ENCODE results near the gene IL17RD.
"Not testable (repeated sequence)": the region's sequence is repeated elsewhere in the genome, so short reads cannot be mapped to it uniquely, and the experiment has no call there.

Gene IL17RD

DNA sequence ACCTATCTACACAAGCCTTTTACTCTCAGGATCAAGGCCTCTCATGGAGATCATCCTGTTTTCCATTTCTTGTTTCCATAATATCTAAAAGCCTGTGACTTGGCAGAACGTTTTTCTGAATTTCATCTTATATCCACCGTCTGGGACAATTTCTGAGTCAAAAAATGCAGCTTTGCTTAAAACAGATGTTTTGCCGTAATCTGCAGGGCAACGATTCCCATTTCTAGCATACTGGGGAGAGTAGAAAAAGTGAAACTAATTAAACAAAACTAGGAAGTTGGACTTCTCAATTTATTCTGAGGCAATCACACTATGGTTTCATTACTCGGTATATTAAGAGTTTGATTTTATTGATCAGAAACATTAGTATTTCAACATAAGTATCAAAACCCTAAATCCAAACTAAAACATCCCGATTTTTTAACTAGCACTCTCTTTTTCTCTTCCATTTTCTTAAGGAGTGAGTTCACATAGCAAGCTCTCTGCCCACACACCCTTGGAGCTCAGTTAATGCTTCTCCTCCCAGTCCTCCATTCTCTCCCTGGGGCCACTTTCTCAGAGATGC is 71.1 kb downstream of the IL17RD start:
- no peak for DNase-seq (ENCODE audit: low read depth in 4 of 4, low spot score in 1 of 4)

DNA sequence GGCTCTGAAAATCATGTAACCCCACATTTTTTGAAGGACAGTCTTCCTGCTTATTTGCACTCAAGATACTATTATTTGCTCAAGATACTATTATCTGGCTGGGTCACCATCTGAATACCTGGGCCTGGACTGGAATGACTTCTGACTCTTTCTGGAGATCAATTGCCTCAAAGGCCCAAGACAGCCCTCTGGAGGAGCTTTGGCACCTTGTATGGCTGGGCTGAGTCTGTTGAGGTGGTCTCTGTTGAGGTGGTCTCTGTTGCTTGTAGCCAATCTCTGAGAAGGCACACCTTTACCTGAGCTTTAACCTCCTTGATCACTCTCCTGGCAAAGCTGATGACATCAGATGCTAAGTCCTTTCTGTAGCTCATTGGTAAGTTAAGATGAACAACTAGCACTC is 71.7 kb downstream of the IL17RD start:
- no peak for DNase-seq (ENCODE audit: low read depth in 4 of 4, low spot score in 1 of 4)

DNA sequence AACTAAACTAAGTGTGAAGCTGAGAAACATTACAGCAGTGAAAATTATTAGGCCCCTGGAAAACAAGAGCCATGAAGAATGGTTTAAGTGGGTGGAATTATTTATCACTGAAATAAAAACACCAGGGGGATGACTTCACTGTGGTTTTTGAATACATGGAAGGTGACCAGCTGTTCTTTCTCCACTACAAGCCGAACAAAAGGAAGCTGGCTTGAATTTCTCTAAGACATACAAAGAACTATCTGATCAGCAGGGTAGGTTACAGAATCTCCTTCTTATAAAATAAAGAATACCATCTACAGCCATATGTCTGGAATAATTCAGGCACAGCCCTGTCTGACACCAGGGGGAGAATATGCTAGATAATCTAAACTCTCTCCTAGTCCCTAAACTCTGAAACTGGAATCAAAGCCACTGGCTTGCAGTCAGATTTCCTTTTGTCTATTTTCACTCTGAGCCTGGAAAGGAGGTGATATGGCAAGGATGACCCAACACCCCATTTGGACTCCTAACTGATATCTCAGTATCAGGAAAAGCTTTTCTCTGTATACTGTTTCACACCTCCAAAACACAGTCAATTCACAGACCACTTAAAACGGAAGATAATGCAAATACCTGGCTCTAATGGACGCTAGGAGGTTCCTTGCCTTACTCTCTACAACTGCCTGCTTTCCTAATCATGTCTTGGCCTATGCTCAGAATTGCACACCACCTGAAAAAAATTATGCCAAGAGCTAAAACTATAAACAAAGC is 73.5 kb downstream of the IL17RD start:
- DNase-seq (ENCODE audit: low read depth in 4 of 4, low spot score in 1 of 4), result no peak

DNA sequence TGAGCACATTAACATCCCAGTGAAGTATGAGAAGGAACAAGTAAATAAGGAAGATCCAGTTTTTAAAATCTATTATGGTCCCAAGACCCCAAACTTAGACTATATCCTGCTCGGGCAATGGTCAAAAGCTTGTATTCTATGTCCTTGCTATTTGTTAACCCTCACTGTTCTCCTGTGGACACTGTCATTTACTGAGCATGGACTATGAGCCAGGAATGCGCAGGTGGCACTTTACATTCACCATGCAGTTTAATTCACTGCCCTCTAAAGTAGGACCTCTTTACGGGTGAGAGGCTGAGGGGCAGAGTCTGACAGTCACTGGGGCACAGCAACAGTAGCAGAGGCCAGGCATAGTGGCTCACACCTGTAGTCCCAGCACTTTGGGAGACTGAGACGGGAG is 76.1 kb downstream of the IL17RD start:
- DNase-seq (ENCODE audit: low read depth in 4 of 4, low spot score in 1 of 4), result no peak

DNA sequence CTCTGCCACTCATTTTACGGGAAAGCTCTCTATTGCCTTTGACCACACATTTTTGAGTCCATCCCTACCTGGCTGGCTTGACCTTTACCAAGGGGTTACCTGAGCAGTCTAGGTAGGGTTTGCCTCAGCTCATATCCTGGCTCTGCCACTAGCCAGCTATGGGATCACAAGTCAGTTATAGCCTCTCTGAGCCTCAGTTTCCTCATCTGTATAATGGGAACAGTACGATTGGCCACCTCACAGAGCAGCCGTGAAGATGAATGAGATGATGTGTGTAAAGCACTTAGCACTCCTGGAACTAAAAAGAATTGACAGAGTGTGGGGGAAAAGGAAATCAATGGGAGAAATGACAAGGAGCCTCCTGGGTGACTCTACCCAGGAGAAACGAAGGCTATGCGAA is 76.7 kb downstream of the IL17RD start:
- DNase-seq (ENCODE audit: low read depth in 4 of 4, low spot score in 1 of 4), result no peak

DNA sequence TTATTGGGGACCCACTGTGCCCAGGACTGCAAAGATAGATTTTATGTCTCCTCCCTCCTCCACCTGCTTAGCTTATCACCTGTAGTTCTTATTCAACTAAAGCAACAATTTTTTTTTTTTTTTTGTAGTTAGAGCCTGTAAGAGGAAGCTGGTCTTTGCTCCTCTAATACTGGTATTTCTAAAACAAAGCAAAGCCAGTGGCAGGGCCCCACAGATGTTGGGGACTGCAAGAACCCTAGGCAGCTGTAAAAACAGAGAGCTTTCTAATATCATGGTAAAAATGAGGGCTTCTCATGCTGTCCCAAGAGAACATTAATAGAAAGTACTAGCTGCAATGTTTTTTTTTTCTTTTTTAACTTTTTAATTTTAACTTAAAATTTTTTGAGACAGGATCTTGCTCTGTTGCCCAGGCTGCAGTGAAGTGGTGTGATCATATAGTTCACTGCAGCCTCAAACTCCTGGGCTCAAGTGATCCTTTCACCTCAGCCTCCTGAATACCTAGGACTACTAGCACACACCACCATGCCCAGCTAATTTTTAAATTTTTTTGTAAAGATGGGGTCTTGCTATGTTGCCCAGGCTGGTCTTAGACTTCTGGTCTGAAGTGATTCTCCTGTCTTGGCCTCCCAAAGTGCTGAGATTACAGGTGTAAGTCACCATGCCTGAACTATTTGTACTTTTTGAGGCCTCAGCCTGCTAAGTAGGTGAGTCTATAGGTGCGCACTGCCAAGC is 77.6 kb downstream of the IL17RD start:
- no peak for DNase-seq (ENCODE audit: low read depth in 4 of 4, low spot score in 1 of 4)

DNA sequence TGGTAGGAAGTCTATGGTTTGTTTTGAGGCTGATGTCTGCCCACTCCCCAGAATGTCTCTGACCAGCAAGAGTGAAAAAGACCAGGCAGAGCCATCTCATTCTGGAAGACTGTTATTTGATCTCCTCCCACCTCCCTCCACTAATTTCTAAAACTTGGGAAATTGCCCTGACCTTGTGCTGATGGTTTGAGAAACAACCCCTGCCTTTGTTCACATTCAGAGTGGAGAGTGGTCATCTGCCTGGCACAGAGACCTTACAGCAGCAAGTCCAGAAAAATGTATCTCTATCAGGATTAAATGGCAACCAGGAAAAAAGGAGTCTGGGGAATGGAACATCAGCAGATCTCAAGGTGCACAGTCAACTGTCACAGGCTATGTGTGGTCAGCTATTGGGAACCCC is 79.0 kb downstream of the IL17RD start:
- DNase-seq (ENCODE audit: low read depth in 4 of 4, low spot score in 1 of 4), result no peak

DNA sequence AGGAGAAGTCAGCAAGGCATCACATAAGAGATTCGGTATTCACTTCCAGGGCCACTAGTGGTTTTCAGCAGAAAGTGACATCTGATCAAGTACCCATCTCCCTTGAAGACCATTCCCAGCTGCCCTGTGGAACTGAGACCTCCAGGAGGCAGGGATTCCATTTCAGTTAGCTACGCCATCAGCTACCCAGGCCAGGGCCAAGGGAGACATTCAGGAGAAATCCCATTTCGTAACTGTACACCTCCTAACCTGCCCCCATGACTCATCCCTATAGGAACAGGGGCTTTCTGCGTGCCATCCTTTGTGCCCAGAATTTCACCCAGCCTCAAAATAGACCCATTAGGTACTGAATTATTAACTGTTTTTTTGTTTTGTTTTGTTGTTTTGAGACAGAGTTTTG is 79.9 kb downstream of the IL17RD start:
- no peak for DNase-seq (ENCODE audit: low read depth in 4 of 4, low spot score in 1 of 4)

DNA sequence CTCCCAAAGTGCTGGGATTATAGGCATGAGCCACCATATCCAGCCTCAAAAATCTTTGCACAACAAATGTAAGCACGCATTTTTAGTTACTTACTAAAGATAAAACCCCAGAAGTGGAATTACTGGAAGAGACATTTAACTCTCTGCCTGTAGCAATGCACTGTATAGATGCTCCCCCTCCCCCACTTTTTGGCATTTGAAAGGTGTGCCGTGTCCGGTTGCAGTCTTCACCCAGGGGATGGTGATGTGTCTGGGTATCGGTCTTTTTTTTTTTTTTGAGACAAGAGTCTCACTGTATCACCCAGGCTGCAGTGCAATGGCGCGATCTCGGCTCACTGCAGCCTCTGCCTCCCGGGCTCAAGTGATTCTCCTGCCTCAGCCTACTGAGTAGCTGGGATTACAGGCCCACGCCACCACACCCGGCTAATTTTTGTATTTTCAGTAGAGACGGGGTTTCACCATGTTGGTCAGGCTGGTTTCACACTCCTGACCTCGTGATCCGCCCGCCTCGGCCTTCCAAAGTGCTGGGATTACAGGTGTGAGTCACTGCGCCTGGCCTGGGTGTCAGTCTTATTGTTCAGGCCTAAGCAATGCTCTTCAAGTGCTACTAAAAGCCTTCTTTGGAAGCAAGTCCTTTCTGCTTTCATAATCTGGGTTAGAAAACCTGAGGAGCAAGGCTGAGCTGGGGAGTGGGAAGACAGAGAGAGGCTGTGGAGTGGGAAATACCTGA is 81.7 kb downstream of the IL17RD start:
- not testable (repeated sequence) for DNase-seq (ENCODE audit: low read depth in 4 of 4, low spot score in 1 of 4)

DNA sequence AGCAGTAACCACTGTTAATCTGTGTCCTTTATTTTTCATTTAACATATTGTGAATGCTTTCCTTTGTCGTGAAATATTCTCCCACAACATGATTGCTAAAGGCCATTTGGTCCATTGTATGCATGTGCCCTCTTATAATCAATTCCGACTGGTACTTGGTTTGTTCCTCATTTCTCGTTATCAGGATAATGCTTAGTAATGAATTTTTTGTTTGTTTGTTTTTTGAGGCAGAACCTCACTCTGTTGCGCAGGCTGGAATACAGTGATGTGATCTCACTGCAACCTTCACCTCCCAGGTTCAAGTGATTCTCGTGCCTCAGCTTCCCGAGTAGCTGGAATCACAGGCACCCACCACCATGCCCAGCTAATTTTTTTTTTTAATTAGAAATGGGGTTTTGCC is 82.7 kb downstream of the IL17RD start:
- DNase-seq (ENCODE audit: low read depth in 4 of 4, low spot score in 1 of 4), result no peak

DNA sequence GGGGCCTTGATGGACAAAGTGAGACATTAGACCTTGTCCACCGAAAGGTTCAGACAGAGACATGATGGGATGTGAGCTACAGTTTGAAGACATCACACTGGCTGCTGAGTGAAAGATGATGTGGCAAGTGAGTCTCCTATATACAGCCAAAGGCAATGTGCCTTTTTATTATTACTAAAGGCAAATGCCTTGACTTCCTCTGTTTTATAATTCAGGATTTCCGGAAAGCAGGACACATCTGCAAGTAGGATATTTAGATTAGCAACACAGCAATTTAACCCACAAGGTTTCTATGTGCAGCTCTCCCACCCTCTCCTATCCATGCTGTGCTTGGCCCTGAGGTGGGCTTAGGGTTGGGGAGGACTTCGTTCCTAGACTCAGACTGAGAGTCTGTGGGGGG is 84.0 kb downstream of the IL17RD start:
- no peak for DNase-seq (ENCODE audit: low read depth in 4 of 4, low spot score in 1 of 4)

DNA sequence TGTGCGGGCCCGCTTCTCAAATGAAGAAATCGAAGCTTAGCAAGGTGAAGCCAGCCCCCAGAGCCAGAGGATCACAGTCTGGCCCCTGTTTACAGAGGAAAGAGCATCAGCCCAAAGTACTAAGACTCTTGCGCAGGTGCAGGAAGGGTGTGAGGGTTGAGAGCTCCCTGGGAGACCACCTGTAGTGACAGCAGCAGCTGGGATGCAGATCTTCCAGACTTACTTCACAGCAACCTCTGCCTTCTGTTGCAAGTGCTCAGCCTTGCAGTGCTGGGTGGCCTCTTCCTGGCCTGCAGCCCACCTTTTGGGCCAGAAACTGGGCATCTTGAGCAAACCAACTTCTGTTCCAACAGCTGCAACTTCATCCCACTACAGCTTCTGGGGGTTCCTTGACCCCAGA is 85.0 kb downstream of the IL17RD start:
- no peak for DNase-seq (ENCODE audit: low read depth in 4 of 4, low spot score in 1 of 4)

DNA sequence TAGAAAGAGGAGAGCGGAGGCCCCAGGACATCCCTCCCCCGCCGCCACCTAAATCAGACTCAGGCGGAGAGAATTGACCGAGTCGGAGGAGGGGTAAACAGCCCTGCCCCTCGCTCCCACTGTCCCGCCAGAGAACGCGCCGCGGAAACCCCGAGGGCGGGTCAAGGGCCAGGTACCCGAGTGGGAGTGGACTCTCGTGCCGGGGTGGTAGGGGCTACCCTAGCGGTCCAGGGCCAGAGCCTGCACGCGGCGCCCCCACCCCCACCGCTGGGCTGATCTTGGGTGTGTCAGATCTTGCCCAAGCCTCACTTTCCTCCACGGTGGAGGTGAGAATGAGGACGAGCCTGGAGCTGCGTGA is 85.7 kb downstream of the IL17RD start:
- DNase-seq (ENCODE audit: low read depth in 4 of 4, low spot score in 1 of 4), result no peak

DNA sequence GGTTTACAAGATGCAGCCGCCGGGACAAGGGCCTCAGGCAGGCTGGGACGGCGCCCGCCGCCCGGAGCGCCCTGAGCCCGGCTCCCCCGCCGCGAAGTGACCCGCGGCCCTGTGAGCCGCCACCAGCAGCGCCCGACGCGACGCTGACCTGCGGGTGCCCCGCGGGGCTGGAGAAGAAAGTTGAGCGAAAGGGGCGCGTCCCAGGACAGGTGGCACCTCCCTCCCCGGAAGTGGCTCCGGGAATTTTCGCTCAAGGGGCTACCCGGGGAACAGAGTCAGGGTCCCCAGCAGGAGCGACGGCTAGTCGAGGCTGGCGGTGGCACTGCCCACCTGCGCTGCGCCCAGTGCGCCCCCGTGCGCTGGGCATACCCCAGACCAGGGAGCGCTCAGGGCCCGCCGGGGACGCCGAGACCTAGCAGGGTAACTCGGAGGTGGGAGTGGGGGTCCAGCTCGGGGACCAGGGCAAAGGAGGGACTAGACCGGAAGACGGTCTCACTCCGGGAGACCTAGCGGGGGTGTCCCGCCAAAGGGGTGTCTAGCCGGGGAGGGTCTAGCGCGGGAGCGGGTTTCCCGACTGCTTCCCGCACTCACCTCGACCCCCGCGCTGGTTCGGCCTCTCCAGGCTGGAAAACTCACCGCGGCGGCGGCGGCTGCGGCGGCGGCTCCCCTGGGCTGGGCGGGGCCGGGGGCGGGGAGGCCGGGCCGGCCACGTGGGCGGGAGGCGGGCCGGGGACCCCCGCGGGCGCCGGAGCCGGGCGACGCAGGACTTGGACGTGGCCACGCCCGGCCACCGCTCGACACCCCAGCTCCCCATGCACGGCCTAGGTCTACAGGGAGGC is 86.3 kb downstream of the IL17RD start:
- peak in 1 of 4 experiments; percentile 1 for DNase-seq (ENCODE audit: low read depth in 4 of 4, low spot score in 1 of 4)

DNA sequence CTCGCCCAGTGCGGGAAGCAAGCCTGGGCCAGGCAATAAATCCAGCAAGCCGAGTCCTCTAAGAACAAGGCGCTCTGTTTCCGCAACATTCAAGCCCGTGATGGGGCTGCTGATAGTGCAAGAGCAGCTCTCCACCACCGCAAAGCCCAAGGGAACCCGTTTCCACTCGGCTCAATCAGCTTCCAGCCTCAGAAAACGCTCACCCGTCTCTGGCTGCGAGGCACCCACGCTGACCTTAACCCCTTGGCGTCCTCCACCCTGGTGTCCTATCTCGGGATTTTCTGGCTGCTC is 86.9 kb downstream of the IL17RD start:
- DNase-seq (ENCODE audit: low read depth in 4 of 4, low spot score in 1 of 4), result peak in 1 of 4 experiments; percentile 2

DNA sequence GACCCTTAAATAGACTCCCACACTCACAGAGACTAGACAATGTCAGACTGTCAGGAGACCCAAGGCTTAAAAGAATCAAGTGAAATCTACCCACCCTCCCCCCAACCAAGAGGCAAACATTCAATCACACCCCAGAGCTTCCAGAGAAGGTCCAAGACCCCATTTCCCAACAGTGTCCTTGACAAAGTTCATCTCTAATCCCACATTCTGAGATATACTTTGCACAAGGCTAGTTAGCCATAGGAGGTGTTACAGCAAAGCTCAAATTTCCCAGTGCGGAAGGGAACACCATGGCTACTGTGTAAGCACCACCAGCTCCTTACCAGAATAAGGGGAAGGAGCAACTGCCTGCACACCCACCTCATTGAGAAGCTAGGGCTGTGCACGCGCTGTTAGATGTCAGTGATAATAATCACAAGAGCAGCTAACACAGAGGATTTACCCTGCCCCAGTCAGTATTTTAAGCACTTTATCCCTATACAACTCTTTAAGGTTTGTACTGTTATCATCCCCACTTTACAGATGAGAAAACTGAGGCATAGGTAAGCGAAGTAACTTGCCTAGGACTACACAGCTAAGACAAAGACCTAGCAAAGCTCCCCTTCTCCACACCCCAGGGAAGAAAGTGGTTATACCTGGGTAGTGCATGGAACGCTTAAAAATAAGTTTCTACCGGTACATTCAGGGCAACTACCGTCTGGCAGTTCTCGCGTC is 87.4 kb downstream of the IL17RD start:
- no peak for DNase-seq (ENCODE audit: low read depth in 4 of 4, low spot score in 1 of 4)

DNA sequence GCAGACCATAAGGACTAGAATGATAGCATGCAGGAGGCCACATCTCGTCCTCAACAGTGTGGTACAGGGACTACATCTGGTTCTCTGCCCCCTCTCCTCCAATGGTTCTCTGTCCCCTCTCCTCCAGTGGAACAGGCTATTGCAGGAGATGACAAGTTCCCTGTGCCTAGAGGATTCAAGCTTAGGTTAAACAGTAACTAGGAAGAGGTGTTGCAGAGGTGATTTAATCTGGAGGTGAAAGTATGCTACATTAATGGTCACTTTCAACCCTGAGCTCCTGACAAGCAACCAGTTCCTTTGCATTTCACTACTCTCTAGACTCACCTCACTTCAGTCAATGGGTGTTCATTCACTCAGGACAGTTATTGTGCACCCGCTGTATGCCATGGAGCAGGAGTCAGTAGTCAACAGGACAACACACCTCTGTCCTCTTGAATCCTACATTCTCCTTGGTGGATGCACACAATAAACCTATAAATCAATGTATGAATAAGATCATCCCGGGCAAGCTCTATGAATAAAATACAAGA is 88.7 kb downstream of the IL17RD start:
- no peak for DNase-seq (ENCODE audit: low read depth in 4 of 4, low spot score in 1 of 4)

DNA sequence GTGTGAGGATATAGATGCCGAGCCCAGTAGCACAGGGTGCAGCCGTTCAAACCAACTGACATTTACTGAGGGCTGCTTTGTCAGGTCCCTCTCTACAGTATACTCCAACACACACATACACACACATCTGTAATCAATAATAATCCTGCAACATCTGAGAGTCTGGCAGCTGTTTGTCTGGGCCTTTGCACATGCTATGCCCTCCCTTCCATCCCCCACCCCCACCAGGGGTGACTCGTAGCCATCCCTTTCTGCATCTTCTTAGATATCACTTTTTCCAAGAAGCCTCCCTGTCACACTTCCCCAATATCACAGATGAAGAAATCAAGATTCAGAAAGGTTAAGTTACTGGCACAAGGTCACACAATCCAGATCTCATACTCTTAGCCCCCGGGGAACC is 91.0 kb downstream of the IL17RD start:
- no peak for DNase-seq (ENCODE audit: low read depth in 4 of 4, low spot score in 1 of 4)

DNA sequence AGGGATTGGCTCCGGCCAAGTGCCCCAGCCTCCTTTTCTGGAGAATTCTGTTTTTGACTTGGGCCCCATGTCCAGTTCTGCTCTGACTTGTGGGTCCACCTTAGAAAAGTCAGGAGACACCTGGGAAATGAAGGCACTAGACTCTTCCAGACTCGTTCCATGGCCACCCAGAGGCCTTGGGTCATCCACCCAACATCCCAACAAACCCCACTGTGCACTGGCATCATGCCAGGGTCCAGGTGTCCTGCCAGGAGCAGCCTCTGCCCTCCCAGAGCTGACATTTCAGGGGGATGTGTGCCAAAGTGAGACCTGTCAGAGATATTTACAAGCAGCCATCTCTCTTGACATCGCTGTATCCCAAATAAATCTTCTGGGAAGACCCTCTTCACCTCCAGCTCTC is 91.5 kb downstream of the IL17RD start:
- DNase-seq (ENCODE audit: low read depth in 4 of 4, low spot score in 1 of 4), result no peak

DNA sequence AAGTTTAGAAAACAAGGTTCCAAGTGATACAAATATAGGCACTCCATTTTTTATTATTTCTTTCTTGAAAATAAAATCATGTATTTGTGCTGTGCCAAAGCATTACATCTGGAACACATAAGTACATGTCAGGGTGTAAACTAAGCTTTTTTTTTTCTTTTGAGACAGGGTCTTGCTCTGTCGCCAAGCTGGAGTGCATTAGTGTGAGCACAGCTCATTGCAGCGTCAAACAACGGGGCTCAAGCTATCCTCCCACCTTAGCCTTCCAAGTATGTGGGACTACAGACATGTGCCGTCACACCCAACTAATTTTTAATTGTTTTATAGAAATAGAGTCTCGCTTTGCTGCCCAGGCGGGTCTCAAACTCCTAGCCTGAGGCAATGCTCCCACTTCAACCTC is 95.7 kb downstream of the IL17RD start:
- DNase-seq (ENCODE audit: low read depth in 4 of 4, low spot score in 1 of 4), result no peak
